Ectodermal cell (in vitro differentiated cells): ENCODE data around the gene TMEM95.
A peak's percentile ranks its signal among the peaks of the same experiment; 100 is the strongest.

Experiments used
- H3K27ac ChIP-seq: 2 replicates; pipeline ENCODE4 v1.7.0; 2013; ENCODE audit warnings: mild to moderate bottlenecking, low read depth, low read length; ENCODE audit not compliant: insufficient read depth, poor library complexity, severe bottlenecking
- H3K27me3 ChIP-seq: 2 replicates; pipeline ENCODE4 v1.7.0; 2013; ENCODE audit warnings: mild to moderate bottlenecking, low read length; ENCODE audit not compliant: insufficient read depth, control insufficient read depth, poor library complexity, severe bottlenecking
- H3K36me3 ChIP-seq: one replicate; pipeline ENCODE4 v1.7.0; 2013; ENCODE audit warnings: low read length; ENCODE audit not compliant: control insufficient read depth, insufficient read depth
- H3K4me1 ChIP-seq: one replicate; pipeline ENCODE4 v1.7.0; 2013; ENCODE audit warnings: low read length; ENCODE audit not compliant: control insufficient read depth, insufficient read depth
- H3K4me3 ChIP-seq: 2 replicates; pipeline ENCODE4 v1.7.0; 2013; ENCODE audit warnings: low read depth, low read length, control low read depth; ENCODE audit not compliant: insufficient read depth
- H3K9me3 ChIP-seq: 2 replicates; pipeline ENCODE4 v1.7.0; 2013; ENCODE audit warnings: mild to moderate bottlenecking, low read length, moderate library complexity; ENCODE audit not compliant: control insufficient read depth
- WGBS, 2 experiments: methylation state at CpG; one replicate each; pipeline ENCODE4 v1.1.7; 2013; ENCODE audit warnings: missing lambda C conversion rate in 2 of 2; 5-methylcytosine and 5-hydroxymethylcytosine counted together

The TMEM95 gene

GRCh38 chr17:7313890-7314718 is 40.9 kb upstream of the TMEM95 start:
- peaks cover 58% of the 10 kb centered on the region for H3K36me3 ChIP-seq
- peak overlapping the region; percentile 68 for H3K4me3 ChIP-seq
- peaks cover 9% of the 10 kb centered on the region for H3K4me1 ChIP-seq
- no peaks in the 10 kb centered on the region for H3K27me3 ChIP-seq
- 53 to 55% methylated on average over 9 of the region's 9 CpGs for WGBS, 2 experiments
- H3K9me3 ChIP-seq: no peaks in the 10 kb centered on the region
- H3K27ac ChIP-seq: peak overlapping the region; percentile 6

- Histone ChIP-seq H3K27me3 (no peaks in the 10 kb centered on the region), H3K4me1 (peaks cover 4% of the 10 kb centered on the region), H3K4me3 (peak within 1 kb of the TSS; percentile 68), H3K36me3 (peaks cover 52% of the 10 kb centered on the region), H3K9me3 (no peaks in the 10 kb centered on the region), H3K27ac (peak within 1 kb of the TSS; percentile 18)
- WGBS, 2 experiments: 0 to 1% methylated on average over 95 of the region's 95 CpGs
Observed at GRCh38 chr17:7314719-7315569, 40.0 kb upstream of the TMEM95 start, which contains the start of gene GPS2. Gene GPS2, minus strand, starts transcription at chr17:7315360. Its CDS starts 308 bp downstream, at chr17:7315052.

GRCh38 chr17:7315570-7316235 is 39.3 kb upstream of the TMEM95 start:
- Histone ChIP-seq H3K36me3 (peaks cover 44% of the 10 kb centered on the region), H3K4me1 (peaks cover 4% of the 10 kb centered on the region), H3K4me3 (peak overlapping the region; percentile 68), H3K27ac (peak overlapping the region; percentile 18), H3K27me3 (no peaks in the 10 kb centered on the region), H3K9me3 (no peaks in the 10 kb centered on the region)
- WGBS, 2 experiments: 54 to 57% methylated on average over 30 of the region's 30 CpGs

- Histone ChIP-seq H3K9me3 (no peaks in the 10 kb centered on the region), H3K36me3 (peaks cover 45% of the 10 kb centered on the region), H3K27me3 (no peaks in the 10 kb centered on the region), H3K4me3 (no peak overlapping the region), H3K4me1 (peaks cover 4% of the 10 kb centered on the region), H3K27ac (no peak overlapping the region)
- 95 to 96% methylated on average over 16 of the region's 16 CpGs for WGBS, 2 experiments
Observed at GRCh38 chr17:7317161-7317803, 37.7 kb upstream of the TMEM95 start.

- 95 to 96% methylated on average over 13 of the region's 13 CpGs for WGBS, 2 experiments
- Histone ChIP-seq H3K4me1 (peaks cover 4% of the 10 kb centered on the region), H3K36me3 (peaks cover 46% of the 10 kb centered on the region), H3K4me3 (no peak overlapping the region), H3K27me3 (no peaks in the 10 kb centered on the region), H3K27ac (no peak overlapping the region), H3K9me3 (no peaks in the 10 kb centered on the region)
Observed at GRCh38 chr17:7318121-7318860, 36.7 kb upstream of the TMEM95 start.

GRCh38 chr17:7321466-7321865 is 33.5 kb upstream of the TMEM95 start:
- no peaks in the 10 kb centered on the region for H3K4me1 ChIP-seq
- no peak overlapping the region for H3K27ac ChIP-seq
- H3K27me3 ChIP-seq: no peaks in the 10 kb centered on the region
- 95 to 96% methylated on average over 15 of the region's 15 CpGs for WGBS, 2 experiments
- H3K36me3 ChIP-seq: peaks cover 62% of the 10 kb centered on the region
- H3K4me3 ChIP-seq: no peak overlapping the region
- H3K9me3 ChIP-seq: no peaks in the 10 kb centered on the region

GRCh38 chr17:7322520-7323194 is 32.3 kb upstream of the TMEM95 start:
- Histone ChIP-seq H3K36me3 (peaks cover 60% of the 10 kb centered on the region), H3K4me1 (peaks cover 2% of the 10 kb centered on the region), H3K9me3 (no peaks in the 10 kb centered on the region), H3K4me3 (no peak overlapping the region), H3K27me3 (no peaks in the 10 kb centered on the region), H3K27ac (no peak overlapping the region)
- WGBS, 2 experiments: 96 to 97% methylated on average over 22 of the region's 22 CpGs

- Histone ChIP-seq H3K27ac (no peak overlapping the region), H3K27me3 (no peaks in the 10 kb centered on the region), H3K36me3 (peaks cover 49% of the 10 kb centered on the region), H3K9me3 (no peaks in the 10 kb centered on the region), H3K4me1 (peaks cover 9% of the 10 kb centered on the region), H3K4me3 (no peak overlapping the region)
- WGBS, 2 experiments: 71 to 74% methylated on average over 39 of the region's 39 CpGs
Observed at GRCh38 chr17:7323731-7324437, 31.1 kb upstream of the TMEM95 start.
